C4-2B (cell line): ENCODE measurements around the gene P2RY2.

Experiments used
- CTCF ChIP-seq: fragments of 450-650 bp; conservative IDR thresholded peaks from 2 replicates; pipeline ENCODE4 v1.5.1; 2017; ENCODE audit warnings: mild to moderate bottlenecking
- ZFX ChIP-seq: fragments of 450-650 bp; IDR thresholded peaks from 2 replicates; pipeline ENCODE4 v1.6.1; 2017

DNA sequence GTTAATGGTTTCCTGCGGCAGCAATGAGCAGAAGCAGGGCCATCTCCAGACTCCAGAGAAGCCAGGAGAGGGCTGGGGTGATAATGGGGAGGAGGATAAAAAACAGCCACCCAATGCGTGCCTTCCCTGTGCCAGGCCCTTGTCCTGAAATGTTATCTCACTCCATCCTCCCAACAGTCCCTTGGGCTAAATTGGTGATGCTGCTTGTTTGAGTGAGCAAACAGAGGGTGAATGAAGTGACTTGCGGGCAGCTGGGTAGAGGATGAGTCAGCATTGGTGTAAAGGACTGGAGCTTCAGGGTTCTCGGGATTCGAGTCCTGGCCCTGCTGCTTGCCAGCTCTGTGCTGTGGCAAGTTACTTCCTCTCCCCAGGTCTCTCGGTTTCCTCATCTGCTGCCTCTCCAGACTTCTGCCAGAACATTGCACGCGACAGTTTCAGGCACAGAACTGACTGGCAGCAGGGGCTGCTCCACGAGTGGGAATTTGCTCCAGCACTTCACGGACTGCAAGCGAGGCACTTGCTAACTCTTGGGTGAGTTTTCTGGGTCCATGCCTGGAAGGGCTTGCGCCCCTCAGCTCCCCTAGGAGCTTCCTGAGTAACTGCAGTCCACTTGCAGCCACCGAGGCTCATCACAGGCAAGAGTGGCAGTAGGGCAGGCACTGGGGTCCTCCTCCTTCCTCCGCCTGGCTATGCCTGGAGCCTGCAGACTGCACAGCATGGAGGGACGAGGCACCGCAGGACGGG lies 54.0 kb downstream of the P2RY2 start, which contains the start of gene P2RY6:
- TF ChIP-seq CTCF (no peak), ZFX (no peak)
